ENCODE measurements around the gene INAVA.

GRCh38 chr1:200877839-200878551, 16.7 kb upstream of the INAVA start:
- TF ChIP-seq CTCF (conservative IDR thresholded peaks at IDR 0.05; ENCODE audit: low read length) (no peak), EZH2phosphoT487 (IDR thresholded peaks at IDR 0.05; ENCODE audit: borderline replicate concordance) (no peak)
